Stimulated activated CD8-positive, alpha-beta memory T cell treated with anti-CD3 and anti-CD28 coated beads, Interleukin-4, amount 100 ng/mL, for 1 hour (primary cell): ENCODE results near the gene IMP3.

Source experiments
- DNase-seq, 2 donors: peaks; one replicate each; pipeline ENCODE4 v3.0.0-alpha.2; 2020; ENCODE audit warnings: low read depth in 2 of 2, low spot score in 1 of 2

The IMP3 gene

GRCh38 chr15:75625542-75626347 lies 14.3 kb downstream of the IMP3 start, which contains the start of gene SNUPN:
Gene SNUPN, minus strand, starts transcription at chr15:75625725. Its CDS starts 4,674 bp downstream, at chr15:75621051.
- peak; percentile 81 to 88 for DNase-seq

- DNase-seq = no peak
These were observed 17.5 kb downstream of the IMP3 start for GRCh38 chr15:75622505-75622904.

- DNase-seq = no peak
These were observed 19.1 kb downstream of the IMP3 start for GRCh38 chr15:75620841-75621391.

- no peak for DNase-seq
These were observed 19.8 kb downstream of the IMP3 start for GRCh38 chr15:75620058-75620820.

GRCh38 chr15:75616766-75617165 lies 23.3 kb downstream of the IMP3 start:
- no peak for DNase-seq

- DNase-seq = no peak
These were observed 33.0 kb downstream of the IMP3 start for GRCh38 chr15:75606711-75607699.

- DNase-seq = no peak
These were observed 34.0 kb downstream of the IMP3 start for GRCh38 chr15:75606026-75606425.

- DNase-seq = no peak
These were observed 40.6 kb downstream of the IMP3 start for GRCh38 chr15:75599401-75599800.

GRCh38 chr15:75598361-75598760 lies 41.7 kb downstream of the IMP3 start:
- DNase-seq = no peak

GRCh38 chr15:75597667-75598341 lies 42.2 kb downstream of the IMP3 start:
- no peak for DNase-seq

- no peak for DNase-seq
These were observed 43.2 kb downstream of the IMP3 start for GRCh38 chr15:75596703-75597345.

GRCh38 chr15:75594276-75594675 lies 45.7 kb downstream of the IMP3 start:
- DNase-seq = no peak

- DNase-seq = no peak
These were observed 48.2 kb downstream of the IMP3 start for GRCh38 chr15:75591655-75592364.

GRCh38 chr15:75590239-75590638 lies 49.8 kb downstream of the IMP3 start:
- no peak for DNase-seq
